Activated T-cell treated with anti-CD3 and anti-CD28 coated beads for 1 hour (primary cell): ENCODE data around the gene GBP2.
"Not testable (repeated sequence)": the region's sequence is repeated elsewhere in the genome, so short reads cannot be mapped to it uniquely, and the experiment has no call there.

ENCODE experiments used
- DNase-seq: peaks from one replicate; pipeline ENCODE4 v3.0.0-alpha.2; 2020; ENCODE audit warnings: low read depth

The GBP2 gene

GRCh38 chr1:89125913-89126580 lies at the start of gene GBP2:
TSS of gene GBP2 (minus strand) at chr1:89126114. CDS start at chr1:89121966, 4,148 bp downstream.
- DNase-seq = no peak

GRCh38 chr1:89174491-89174890 lies 48.6 kb upstream of the GBP2 start:
- no peak for DNase-seq

- DNase-seq = no peak
These were observed 46.7 kb upstream of the GBP2 start for GRCh38 chr1:89172468-89173143.

GRCh38 chr1:89171067-89171438 lies 45.1 kb upstream of the GBP2 start:
- DNase-seq = no peak

GRCh38 chr1:89170170-89171066 lies 44.5 kb upstream of the GBP2 start:
- DNase-seq = no peak

GRCh38 chr1:89169166-89169565 lies 43.3 kb upstream of the GBP2 start:
- no peak for DNase-seq

GRCh38 chr1:89167590-89168230 lies 41.8 kb upstream of the GBP2 start:
- DNase-seq = no peak

- no peak for DNase-seq
These were observed 40.8 kb upstream of the GBP2 start for GRCh38 chr1:89166705-89167104.

GRCh38 chr1:89165811-89166210 lies 39.9 kb upstream of the GBP2 start:
- no peak for DNase-seq

- DNase-seq = no peak
These were observed 25.1 kb upstream of the GBP2 start for GRCh38 chr1:89151047-89151446.

- DNase-seq = no peak
These were observed 24.1 kb upstream of the GBP2 start for GRCh38 chr1:89149976-89150375.

- DNase-seq = no peak
These were observed 23.3 kb upstream of the GBP2 start for GRCh38 chr1:89149229-89149628.

- DNase-seq = no peak
These were observed 22.1 kb upstream of the GBP2 start for GRCh38 chr1:89147678-89148658.

GRCh38 chr1:89146721-89147120 lies 20.8 kb upstream of the GBP2 start:
- no peak for DNase-seq

GRCh38 chr1:89143484-89143883 lies 17.6 kb upstream of the GBP2 start:
- DNase-seq = no peak

- DNase-seq = no peak
These were observed 16.2 kb upstream of the GBP2 start for GRCh38 chr1:89142160-89142559.

GRCh38 chr1:89133747-89134146 lies 7.8 kb upstream of the GBP2 start:
- DNase-seq = no peak

GRCh38 chr1:89130716-89131115 lies 4.8 kb upstream of the GBP2 start:
- no peak for DNase-seq

- no peak for DNase-seq
These were observed 4.0 kb upstream of the GBP2 start for GRCh38 chr1:89129911-89130310.

- DNase-seq = not testable (repeated sequence)
These were observed 2.1 kb upstream of the GBP2 start for GRCh38 chr1:89128003-89128458.
